Mesodermal cell (in vitro differentiated cells): Measurements from ENCODE around the gene KRTAP29-1.

Source experiments
- H3K27ac ChIP-seq: 2 replicates; pipeline ENCODE4 v1.7.0; 2013; ENCODE audit warnings: mild to moderate bottlenecking, low read depth, low read length, moderate library complexity; ENCODE audit not compliant: severe bottlenecking
- H3K36me3 ChIP-seq: 2 replicates; pipeline ENCODE4 v1.7.1; 2013; ENCODE audit warnings: mild to moderate bottlenecking, low read length, moderate library complexity; ENCODE audit not compliant: control insufficient read depth, insufficient read depth
- H3K4me1 ChIP-seq: one replicate; pipeline ENCODE4 v1.7.1; 2013; ENCODE audit warnings: mild to moderate bottlenecking, low read length; ENCODE audit not compliant: insufficient read depth, control insufficient read depth, poor library complexity, severe bottlenecking
- H3K4me3 ChIP-seq: 2 replicates; pipeline ENCODE4 v1.7.0; 2013; ENCODE audit warnings: low read length, control low read depth, mild to moderate bottlenecking; ENCODE audit not compliant: insufficient read depth, poor library complexity, severe bottlenecking; ENCODE audit errors: extremely low read depth
- H3K9me3 ChIP-seq: 2 replicates; pipeline ENCODE4 v1.7.1; 2013; ENCODE audit warnings: mild to moderate bottlenecking, low read length, moderate library complexity; ENCODE audit not compliant: control insufficient read depth
- WGBS, 2 experiments: methylation state at CpG; one replicate each; pipeline ENCODE4 v1.1.5; 2013; ENCODE audit warnings: missing lambda C conversion rate in 2 of 2; ENCODE audit not compliant: insufficient coverage in 2 of 2; 5-methylcytosine and 5-hydroxymethylcytosine counted together

Gene KRTAP29-1

DNA sequence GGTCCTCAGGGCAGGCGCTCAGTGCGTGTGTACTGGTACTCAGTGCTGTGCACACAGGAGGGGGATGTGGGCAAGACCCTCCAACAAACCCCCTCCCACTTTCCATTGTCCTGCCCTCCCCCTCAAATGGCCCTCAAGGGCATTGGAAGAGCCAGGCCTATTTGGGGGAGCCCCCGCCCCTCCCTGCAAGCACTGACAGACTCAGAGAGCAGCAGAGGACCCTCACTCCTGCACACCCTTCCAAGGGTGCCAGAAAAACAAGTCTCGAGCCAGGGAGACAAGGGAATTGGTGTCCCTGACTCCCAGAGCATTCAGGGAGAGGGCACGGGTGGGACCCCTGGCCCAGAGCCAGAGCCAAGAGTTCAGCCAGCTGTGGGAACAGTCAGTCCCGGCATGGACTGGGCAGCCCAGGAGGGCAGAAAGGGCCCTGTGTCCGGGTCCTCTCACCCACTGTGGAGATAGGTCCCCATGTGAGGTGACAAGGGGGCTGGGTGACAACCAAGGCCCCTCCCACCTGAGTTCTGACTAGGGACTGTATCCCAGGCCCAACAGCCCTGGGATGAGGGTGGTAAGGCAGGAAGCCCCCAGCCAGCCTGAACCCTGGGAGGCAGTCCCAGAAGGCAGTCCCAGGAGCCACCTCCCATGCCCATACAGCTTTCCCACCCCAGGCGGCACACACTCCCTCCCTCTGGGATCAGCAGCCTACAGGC lies 24.9 kb upstream of the KRTAP29-1 start:
- H3K36me3 ChIP-seq, result no peaks in the 10 kb centered on the region
- no peak overlapping the region for H3K27ac ChIP-seq
- H3K4me1 ChIP-seq, result no peaks in the 10 kb centered on the region
- WGBS, 2 experiments, result 91% methylated on average over 6 to 8 of the region's 8 CpGs
- no peak overlapping the region for H3K4me3 ChIP-seq
- H3K9me3 ChIP-seq, result no peaks in the 10 kb centered on the region

DNA sequence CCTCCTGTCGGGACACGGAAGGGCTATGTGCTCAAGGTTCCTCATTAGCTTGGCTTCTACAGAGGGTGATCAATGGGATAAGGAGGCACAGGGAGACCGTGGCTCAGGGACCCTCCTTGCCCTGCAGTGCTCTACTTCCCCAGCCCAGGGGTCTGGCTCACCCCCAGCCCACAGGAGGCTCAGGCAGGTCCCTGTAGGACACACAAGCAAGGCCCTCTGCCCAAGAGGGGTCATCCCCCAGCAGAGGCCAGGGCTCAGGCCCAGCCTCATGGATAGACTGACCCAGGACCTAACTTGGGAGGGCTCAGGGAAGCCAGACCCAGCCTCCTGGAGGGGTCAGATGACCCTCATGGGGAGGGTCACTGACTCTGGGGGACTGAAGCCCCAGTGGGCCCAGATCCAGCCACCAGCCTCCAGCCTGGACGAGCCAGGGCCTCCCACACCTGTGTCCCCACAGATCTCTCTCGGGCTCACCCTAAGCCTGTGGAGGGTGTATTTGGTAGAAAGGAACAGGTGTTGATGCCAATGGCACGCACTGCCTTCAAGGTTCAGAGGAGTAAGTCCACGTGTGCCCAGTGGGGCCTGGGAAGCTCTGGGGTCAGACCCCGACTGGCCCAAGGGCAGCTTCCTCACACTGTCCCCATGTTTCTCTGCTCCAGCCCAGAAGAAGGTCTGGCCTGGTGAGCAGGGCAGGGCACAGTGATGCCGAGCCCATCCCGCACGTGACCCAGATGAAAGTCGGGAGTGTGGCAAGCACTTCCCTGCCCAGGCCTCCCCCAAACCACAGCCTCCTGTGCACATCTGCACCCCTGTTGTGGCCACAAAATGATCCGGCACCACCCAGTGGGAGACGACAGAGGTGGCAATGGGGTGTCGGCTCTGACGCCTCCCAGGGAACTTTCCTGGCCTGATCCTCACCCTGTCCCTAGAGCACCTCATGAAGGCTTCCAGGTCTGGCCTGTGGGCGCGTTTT lies 23.8 kb upstream of the KRTAP29-1 start:
- Histone ChIP-seq H3K4me3 (no peak overlapping the region), H3K27ac (no peak overlapping the region), H3K9me3 (no peaks in the 10 kb centered on the region), H3K4me1 (no peaks in the 10 kb centered on the region), H3K36me3 (no peaks in the 10 kb centered on the region)
- WGBS, 2 experiments, result 83 to 87% methylated on average over 13 to 16 of the region's 18 CpGs

DNA sequence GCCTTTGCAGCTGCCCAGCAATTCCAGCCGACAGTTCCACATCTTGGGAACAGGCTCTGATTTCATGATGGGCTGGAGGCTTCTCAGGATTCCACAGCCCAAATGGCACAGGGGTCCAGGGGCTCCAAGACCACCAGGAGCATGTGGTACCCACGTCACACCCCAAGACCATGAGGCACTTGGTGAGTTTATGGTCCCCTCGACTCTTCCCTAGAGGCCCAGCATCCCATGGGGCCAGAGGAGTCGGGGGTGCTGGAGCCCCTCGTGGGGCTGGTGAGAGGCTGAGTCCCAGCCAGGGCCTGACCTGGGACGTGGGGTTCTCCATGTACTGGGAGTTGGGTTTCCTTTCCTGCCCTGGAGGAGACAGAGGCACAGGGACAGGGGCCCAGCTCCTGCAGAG lies 23.0 kb upstream of the KRTAP29-1 start:
- Histone ChIP-seq H3K9me3 (no peaks in the 10 kb centered on the region), H3K27ac (no peak overlapping the region), H3K36me3 (no peaks in the 10 kb centered on the region), H3K4me3 (no peak overlapping the region), H3K4me1 (no peaks in the 10 kb centered on the region)
- 87 to 89% methylated on average over 5 of the region's 6 CpGs for WGBS, 2 experiments

DNA sequence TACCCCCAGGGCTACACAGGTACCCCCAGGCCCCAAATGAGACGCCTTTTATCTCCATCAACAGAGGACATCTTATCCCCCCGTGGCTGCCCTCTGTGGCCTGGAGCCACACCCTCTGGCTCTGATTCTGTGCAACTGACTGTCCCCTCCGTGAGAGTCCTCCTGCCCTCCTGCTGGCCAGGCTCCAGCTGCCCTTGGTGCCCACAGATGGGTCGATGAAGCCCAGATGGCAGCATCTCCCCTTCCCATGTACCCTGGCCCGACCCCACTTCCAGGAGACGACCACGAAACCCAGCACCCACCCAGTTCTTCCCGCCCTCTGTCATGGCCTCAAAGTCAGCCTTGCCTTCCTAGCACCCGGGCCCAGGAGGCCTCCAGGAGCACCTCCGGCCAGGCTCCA lies 22.5 kb upstream of the KRTAP29-1 start:
- H3K4me3 ChIP-seq, result no peak overlapping the region
- no peaks in the 10 kb centered on the region for H3K36me3 ChIP-seq
- H3K4me1 ChIP-seq, result no peaks in the 10 kb centered on the region
- WGBS, 2 experiments, result 89 to 90% methylated on average over 5 to 7 of the region's 10 CpGs
- peaks cover 1% of the 10 kb centered on the region for H3K9me3 ChIP-seq
- H3K27ac ChIP-seq, result no peak overlapping the region

DNA sequence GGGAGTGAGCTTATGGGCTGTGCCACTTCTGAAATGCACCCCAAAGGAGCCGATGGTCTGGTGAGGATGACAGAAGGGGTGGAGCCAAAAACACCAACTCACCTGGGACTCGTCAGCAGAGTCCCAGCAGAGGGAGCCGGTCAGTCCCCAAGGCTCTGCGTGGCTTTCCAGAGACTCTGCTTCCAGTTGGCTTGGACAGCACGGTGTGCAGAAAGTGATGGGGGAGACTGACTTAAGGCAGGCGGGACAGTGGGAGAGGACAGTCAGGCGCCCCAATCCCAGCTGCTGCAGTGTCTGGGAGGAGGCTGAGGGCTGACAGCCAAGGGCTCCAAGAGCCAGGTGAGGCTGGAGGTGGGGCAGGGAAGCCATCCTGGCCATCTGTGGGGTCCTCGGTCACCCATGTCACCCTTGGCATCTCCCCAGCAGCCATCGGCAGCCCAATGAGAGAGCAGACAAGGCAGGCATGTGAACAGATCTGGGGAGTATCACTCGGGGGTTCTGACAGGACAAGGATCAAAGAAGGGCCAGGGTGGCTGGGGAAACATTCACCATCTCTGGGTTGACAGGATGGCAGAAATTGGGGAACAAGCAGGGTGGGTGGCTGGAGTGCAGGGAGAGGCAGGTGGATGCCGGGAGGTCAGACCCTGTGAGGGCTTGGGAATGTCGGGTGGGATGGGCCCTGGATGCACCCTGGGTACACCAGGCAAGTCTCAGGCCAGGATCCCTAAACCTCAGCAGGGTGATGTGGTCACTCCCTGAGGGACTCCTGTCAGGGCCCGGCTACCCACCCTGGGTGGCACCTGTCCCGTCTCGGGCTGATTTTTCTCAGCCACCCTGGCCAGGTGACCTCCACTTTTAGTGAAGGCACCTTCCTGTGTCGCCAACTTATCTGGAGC lies 21.8 kb upstream of the KRTAP29-1 start:
- WGBS, 2 experiments, result 76 to 79% methylated on average over 14 to 16 of the region's 16 CpGs
- no peaks in the 10 kb centered on the region for H3K36me3 ChIP-seq

DNA sequence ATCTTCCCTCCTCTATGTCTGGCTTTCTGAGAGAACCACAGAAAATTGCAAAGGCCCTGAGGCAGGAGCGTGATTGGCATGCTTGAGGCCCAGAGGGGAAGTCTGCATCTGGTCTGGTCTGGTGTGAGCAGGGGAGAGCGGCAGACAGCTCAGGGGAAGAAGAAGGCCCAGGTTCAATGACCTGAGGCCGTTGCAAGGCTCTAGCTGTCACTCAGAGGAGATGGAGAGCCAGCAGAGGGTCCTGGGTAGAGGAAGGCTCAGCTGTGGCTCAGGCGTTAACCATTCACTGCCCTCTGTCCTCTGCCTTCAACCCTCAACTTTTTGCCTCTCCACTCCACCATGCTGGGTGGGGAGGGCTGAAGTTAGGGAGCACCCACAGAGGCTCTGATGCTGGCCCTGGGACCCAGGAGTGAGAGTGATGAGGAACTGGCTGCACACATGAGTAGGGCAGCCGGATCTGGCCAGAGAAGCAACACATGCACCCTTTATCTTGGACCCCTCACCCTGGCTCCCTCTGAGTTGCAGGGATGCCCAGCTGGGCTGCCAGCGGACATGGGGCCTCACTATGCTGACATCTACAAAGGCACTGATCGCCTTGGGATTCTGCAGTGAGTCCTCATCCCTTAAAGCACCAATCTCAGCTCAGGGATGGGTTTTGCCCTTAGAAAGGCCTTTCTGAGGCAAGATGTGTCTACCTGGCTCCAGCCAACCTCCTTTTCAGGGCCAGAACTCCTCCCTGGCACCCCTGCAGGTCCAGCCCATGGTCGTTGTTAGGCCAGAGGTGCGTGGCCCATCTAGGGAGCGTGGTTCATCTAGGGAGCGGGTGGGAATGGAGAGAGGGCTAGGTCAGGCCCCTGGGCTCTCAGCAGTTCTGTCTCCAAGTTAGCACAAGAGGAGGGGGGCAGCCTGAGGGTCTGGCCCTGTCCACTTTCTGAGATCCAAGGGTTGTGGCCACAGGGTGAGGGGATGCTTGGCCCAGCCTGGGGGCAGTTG lies 20.5 kb upstream of the KRTAP29-1 start:
- no peak overlapping the region for H3K27ac ChIP-seq
- H3K36me3 ChIP-seq, result no peaks in the 10 kb centered on the region
- 81 to 91% methylated on average over 6 to 7 of the region's 11 CpGs for WGBS, 2 experiments

More for the DNA sequence above, 21.8 kb upstream of the KRTAP29-1 start:
- peaks cover 8% of the 10 kb centered on the region for H3K9me3 ChIP-seq
- H3K27ac ChIP-seq, result no peak overlapping the region
- H3K4me1 ChIP-seq, result no peaks in the 10 kb centered on the region
- no peak overlapping the region for H3K4me3 ChIP-seq

DNA sequence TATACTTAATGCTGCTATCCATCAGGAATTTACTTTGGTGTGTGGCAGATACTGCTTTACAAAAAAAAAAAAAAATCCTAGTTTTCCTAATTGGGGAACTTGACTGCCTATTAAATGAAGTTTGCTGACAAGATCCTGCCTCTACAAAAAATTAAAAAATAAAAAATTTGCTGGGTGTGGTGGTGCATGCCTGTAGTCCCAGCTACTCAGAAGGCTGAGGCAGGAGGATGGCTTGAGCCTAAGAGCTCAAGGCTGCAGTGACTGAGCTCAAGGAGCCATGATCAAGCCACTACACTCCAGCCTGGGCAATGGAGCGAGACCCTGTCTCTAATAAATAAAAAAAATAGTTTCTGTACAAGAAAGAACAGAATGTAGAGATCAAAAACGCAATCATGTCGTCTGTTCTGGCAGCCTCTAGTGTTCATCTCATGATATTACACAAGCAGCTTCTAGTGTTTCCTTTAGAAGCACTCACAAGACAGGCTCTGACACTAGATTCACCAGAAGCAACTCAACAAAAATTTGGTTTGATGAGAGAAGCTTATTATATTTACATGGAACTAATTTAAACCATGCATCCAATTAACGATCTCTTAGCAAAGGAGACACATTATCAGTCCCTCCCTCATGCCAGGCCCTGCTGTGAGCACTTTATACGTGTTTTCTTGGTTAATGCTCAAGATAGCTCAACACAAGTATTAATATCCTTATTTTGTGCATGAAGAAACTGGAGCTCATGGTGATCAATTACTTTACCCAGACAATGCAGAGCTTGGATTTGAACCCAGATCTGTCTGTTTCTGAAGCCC lies 19.6 kb upstream of the KRTAP29-1 start:
- WGBS, 2 experiments, result no CpG with 5 or more reads among the region's 5 CpGs
- Histone ChIP-seq H3K4me3 (no peak overlapping the region), H3K36me3 (no peaks in the 10 kb centered on the region), H3K27ac (no peak overlapping the region), H3K4me1 (no peaks in the 10 kb centered on the region), H3K9me3 (peaks cover 11% of the 10 kb centered on the region)

More for the DNA sequence above, 20.5 kb upstream of the KRTAP29-1 start:
- no peaks in the 10 kb centered on the region for H3K4me1 ChIP-seq
- no peak overlapping the region for H3K4me3 ChIP-seq
- peaks cover 11% of the 10 kb centered on the region for H3K9me3 ChIP-seq

DNA sequence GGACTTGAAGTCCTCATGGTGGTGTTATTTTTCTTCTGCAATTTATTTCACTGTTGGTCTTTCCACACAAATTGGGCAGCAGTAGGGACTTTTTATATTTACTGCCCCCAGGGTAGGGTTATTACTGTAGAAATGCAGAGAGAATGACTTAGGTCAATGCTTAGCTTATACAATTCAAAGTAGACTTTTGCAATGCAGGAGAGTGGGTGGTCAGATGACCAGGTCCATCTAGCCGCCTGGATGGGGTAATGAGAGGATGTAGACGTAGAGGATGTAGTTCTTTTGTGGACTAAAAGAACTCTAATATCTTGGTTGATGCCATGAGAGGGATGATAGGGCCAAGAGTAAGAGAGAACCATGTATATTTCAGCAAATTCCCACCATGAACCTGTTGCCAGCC lies 15.6 kb upstream of the KRTAP29-1 start:
- Histone ChIP-seq H3K27ac (no peak overlapping the region), H3K36me3 (no peaks in the 10 kb centered on the region), H3K4me1 (no peaks in the 10 kb centered on the region), H3K4me3 (no peak overlapping the region), H3K9me3 (peaks cover 11% of the 10 kb centered on the region)
- 32 to 71% methylated on average over 2 of the region's 2 CpGs for WGBS, 2 experiments

DNA sequence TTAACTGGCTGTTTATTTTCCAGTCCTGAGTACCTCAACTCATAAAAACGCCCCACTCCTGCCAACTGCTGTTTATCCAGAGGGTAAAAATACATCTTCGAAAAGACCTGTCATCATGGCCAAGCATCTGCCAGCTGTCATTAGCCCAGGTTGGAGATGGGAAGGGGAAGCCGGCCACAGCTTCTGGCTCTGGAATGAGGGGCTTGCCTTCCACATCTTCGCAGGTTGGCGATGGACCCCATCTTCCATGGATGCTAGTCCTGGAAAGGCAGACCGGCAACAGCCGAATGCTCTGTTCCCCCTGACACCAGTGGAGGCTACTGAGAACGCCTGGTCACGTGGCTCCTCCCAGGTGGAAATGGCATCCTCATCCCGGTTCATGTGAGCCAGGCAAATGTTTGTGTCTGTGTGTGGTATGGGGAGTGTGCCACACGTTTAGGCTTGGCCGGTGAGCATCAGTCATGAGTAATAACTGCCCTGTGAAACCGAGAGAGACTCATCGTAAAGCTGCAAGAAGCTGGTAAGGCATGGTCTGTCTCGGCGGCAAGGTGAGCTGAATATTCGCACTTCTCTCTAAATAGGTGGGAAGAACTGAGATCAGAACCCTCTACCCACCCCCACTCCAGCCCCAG lies 13.3 kb upstream of the KRTAP29-1 start:
- Histone ChIP-seq H3K4me1 (no peaks in the 10 kb centered on the region), H3K4me3 (no peak overlapping the region), H3K27ac (no peak overlapping the region), H3K9me3 (peaks cover 11% of the 10 kb centered on the region), H3K36me3 (no peaks in the 10 kb centered on the region)
- WGBS, 2 experiments, result 82 to 92% methylated on average over 10 to 13 of the region's 17 CpGs
